GM23248 (cell line): ENCODE measurements around the gene HLCS. TPM values are rescaled to one million over a fixed set of nuclear protein-coding genes. Genes with fewer than 3 reads are reported as not detected.

Experiments used
- DNase-seq: peaks from one replicate; pipeline ENCODE4 v3.0.0-alpha.2; 2015
- H2AFZ ChIP-seq: fragments of 200-600 bp; sonication (generic); 2 replicates; pipeline ENCODE4 v1.6.1; 2016; ENCODE audit warnings: antibody characterized with exemption
- H3F3A ChIP-seq: fragments of 200-600 bp; sonication (generic); 2 replicates; pipeline ENCODE4 v1.6.1; 2016; ENCODE audit warnings: mild to moderate bottlenecking, antibody characterized with exemption, mixed run types; ENCODE audit not compliant: insufficient read depth
- H3K27ac ChIP-seq: fragments of 200-600 bp; sonication (generic); 2 replicates; pipeline ENCODE4 v1.5.1; 2016; ENCODE audit warnings: mild to moderate bottlenecking
- H3K27me3 ChIP-seq: fragments of 200-600 bp; sonication (generic); replicated peaks from 2 replicates; pipeline ENCODE4 v1.6.1; 2016; ENCODE audit warnings: mild to moderate bottlenecking; ENCODE audit not compliant: insufficient read depth
- H3K36me3 ChIP-seq: fragments of 200-600 bp; sonication (generic); 2 replicates; pipeline ENCODE4 v1.6.1; 2016; ENCODE audit warnings: low read depth, mild to moderate bottlenecking
- H3K4me1 ChIP-seq: fragments of 200-600 bp; sonication (generic); 2 replicates; pipeline ENCODE4 v1.6.1; 2016; ENCODE audit warnings: mild to moderate bottlenecking; ENCODE audit not compliant: insufficient read depth
- H3K4me2 ChIP-seq: fragments of 200-600 bp; sonication (generic); one replicate; pipeline ENCODE4 v1.6.1; 2016; ENCODE audit warnings: mild to moderate bottlenecking; ENCODE audit not compliant: unreplicated experiment
- H3K4me3 ChIP-seq: fragments of 200-600 bp; sonication (generic); 2 replicates; pipeline ENCODE4 v1.5.1; 2016; ENCODE audit warnings: mild to moderate bottlenecking
- H3K79me2 ChIP-seq: fragments of 200-600 bp; sonication (generic); 2 replicates; pipeline ENCODE4 v1.6.1; 2016; ENCODE audit warnings: mild to moderate bottlenecking; ENCODE audit not compliant: insufficient read depth
- H3K9ac ChIP-seq: fragments of 200-600 bp; sonication (generic); 2 replicates; pipeline ENCODE4 v1.6.1; 2016; ENCODE audit warnings: mild to moderate bottlenecking
- H3K9me2 ChIP-seq: fragments of 200-600 bp; sonication (generic); 2 replicates; pipeline ENCODE4 v1.6.1; 2016; ENCODE audit warnings: mixed run types, mild to moderate bottlenecking, moderate library complexity; ENCODE audit not compliant: insufficient read depth
- H3K9me3 ChIP-seq: fragments of 200-600 bp; sonication (generic); one replicate; pipeline ENCODE4 v1.6.1; 2017; ENCODE audit warnings: low read depth
- H4K20me1 ChIP-seq: fragments of 200-600 bp; sonication (generic); 2 replicates; pipeline ENCODE4 v1.6.0; 2016; ENCODE audit not compliant: insufficient read depth
- EZH2 ChIP-seq: fragments of 200-600 bp; sonication (generic); IDR thresholded peaks from 2 replicates; pipeline ENCODE4 v1.6.1; 2018; ENCODE audit warnings: antibody characterized with exemption, mild to moderate bottlenecking; ENCODE audit not compliant: insufficient read depth, poor library complexity, severe bottlenecking
- EZH2phosphoT487 ChIP-seq: fragments of 200-600 bp; sonication (generic); IDR thresholded peaks from 2 replicates; pipeline ENCODE4 v1.6.1; 2018; ENCODE audit warnings: antibody characterized with exemption, moderate library complexity, mild to moderate bottlenecking, low read depth; ENCODE audit not compliant: insufficient read depth
- WGBS, 2 experiments: methylation state at CpG; one replicate each; pipeline ENCODE4 v1.1.6; 2015 to 2017; ENCODE audit warnings: low lambda C conversion rate in 2 of 2, low coverage in 1 of 2; ENCODE audit errors: missing lambda C conversion rate in 2 of 2; 5-methylcytosine and 5-hydroxymethylcytosine counted together
- in situ Hi-C: fragments of 300-500 bp; cut with MboI; formaldehyde crosslinking; loops from 2 replicates; pipeline ENCODE4 v1.15.0; 2020
- polyA plus RNA-seq: library from polyadenylated mRNA; unstranded; fragments of >200 nt; fragmentation: Nextera tagmentation; extraction: Ambion mirVana; gene quantifications from 2 replicates; pipeline ENCODE4 v1.2.1, GENCODE V29; 2016
- total RNA-seq: library from RNA; depleted of rRNA; stranded (reverse); fragments of >200 nt; shearing (Covaris generic); gene quantifications from 2 replicates; pipeline ENCODE4 v1.2.3, GENCODE V29; 2014

The HLCS gene
- total and polyA plus RNA-seq, 2 experiments from 2014 or later = 21.4 to 42.5 TPM

GRCh38 chr21:36741506-36741905, 225.0 kb downstream of the HLCS start:
- H3K9ac ChIP-seq = no peak overlapping the region
- H3K4me2 ChIP-seq = no peak overlapping the region

GRCh38 chr21:36738489-36739126, 227.9 kb downstream of the HLCS start:
- H3K4me3 ChIP-seq = no peak overlapping the region
- no peaks in the 10 kb centered on the region for H3F3A ChIP-seq
- no peak overlapping the region for H2AFZ ChIP-seq
- TF ChIP-seq EZH2phosphoT487 = no peak
- no peak for TF ChIP-seq EZH2
- no peaks in the 10 kb centered on the region; the same call in 1 of the 2 replicates for H3K27me3 ChIP-seq
- H3K4me1 ChIP-seq = no peaks in the 10 kb centered on the region
- no peaks in the 10 kb centered on the region for H3K79me2 ChIP-seq
- WGBS, 2 experiments = 48 to 51% methylated on average over 12 of the region's 12 CpGs
- no peak overlapping the region for H3K27ac ChIP-seq
- DNase-seq = no peak
- no peaks in the 10 kb centered on the region for H4K20me1 ChIP-seq
- H3K36me3 ChIP-seq = no peaks in the 10 kb centered on the region
- H3K9me2 ChIP-seq = no peaks in the 10 kb centered on the region
- no peaks in the 10 kb centered on the region for H3K9me3 ChIP-seq
- no peak overlapping the region for H3K4me2 ChIP-seq
- in situ Hi-C loops = loop anchor here (25.0 kb wide), 1 partner anchor 101 kb away; no protein-coding TSS in a partner anchor
- H3K9ac ChIP-seq = no peak overlapping the region

More at GRCh38 chr21:36741506-36741905, 225.0 kb downstream of the HLCS start:
- Histone ChIP-seq H2AFZ (no peak overlapping the region), H3K4me3 (no peak overlapping the region), H3K27me3 (no peaks in the 10 kb centered on the region; the same call in 1 of the 2 replicates), H3K4me1 (no peaks in the 10 kb centered on the region), H3K27ac (no peak overlapping the region), H3K79me2 (no peaks in the 10 kb centered on the region), H3F3A (no peaks in the 10 kb centered on the region), H3K9me3 (no peaks in the 10 kb centered on the region), H3K9me2 (no peaks in the 10 kb centered on the region), H3K36me3 (no peaks in the 10 kb centered on the region), H4K20me1 (no peaks in the 10 kb centered on the region)
- in situ Hi-C loops = loop anchor here (25.0 kb wide), 1 partner anchor 104 kb away; no protein-coding TSS in a partner anchor
- TF ChIP-seq EZH2 = no peak
- TF ChIP-seq EZH2phosphoT487 = no peak
- no peak for DNase-seq
- 85 to 87% methylated on average over 20 to 21 of the region's 21 CpGs for WGBS, 2 experiments

- Histone ChIP-seq H3K9me2 (no peaks in the 10 kb centered on the region), H3K4me1 (no peaks in the 10 kb centered on the region), H3K27ac (no peak overlapping the region), H3K36me3 (no peaks in the 10 kb centered on the region), H3F3A (no peaks in the 10 kb centered on the region), H3K4me2 (no peak overlapping the region), H3K27me3 (peaks cover 8% of the 10 kb centered on the region; the same call in 1 of the 2 replicates), H3K9ac (no peak overlapping the region), H3K79me2 (no peaks in the 10 kb centered on the region), H3K9me3 (no peaks in the 10 kb centered on the region), H4K20me1 (no peaks in the 10 kb centered on the region), H2AFZ (no peak overlapping the region), H3K4me3 (no peak overlapping the region)
- TF ChIP-seq EZH2 (no peak), EZH2phosphoT487 (no peak)
- no peak for DNase-seq
- WGBS, 2 experiments = 53 to 57% methylated on average over 14 to 15 of the region's 15 CpGs
- in situ Hi-C loops = loop anchor here (25.0 kb wide), 1 partner anchor 99 kb away; no protein-coding TSS in a partner anchor
Observed at GRCh38 chr21:36735724-36736320, 230.6 kb downstream of the HLCS start.

- Histone ChIP-seq H4K20me1 (no peaks in the 10 kb centered on the region), H3F3A (no peaks in the 10 kb centered on the region), H3K36me3 (no peaks in the 10 kb centered on the region), H3K9ac (no peak overlapping the region), H3K79me2 (no peaks in the 10 kb centered on the region), H3K27ac (no peak overlapping the region), H3K4me2 (no peak overlapping the region), H3K4me3 (no peak overlapping the region), H2AFZ (no peak overlapping the region), H3K9me3 (no peaks in the 10 kb centered on the region), H3K4me1 (no peaks in the 10 kb centered on the region), H3K27me3 (peaks cover 14% of the 10 kb centered on the region), H3K9me2 (no peaks in the 10 kb centered on the region)
- DNase-seq = no peak
- no peak for TF ChIP-seq EZH2phosphoT487
- no peak for TF ChIP-seq EZH2
- in situ Hi-C loops = loop anchor here (25.0 kb wide), 1 partner anchor 98 kb away; no protein-coding TSS in a partner anchor
- 43 to 45% methylated on average over 3 to 4 of the region's 4 CpGs for WGBS, 2 experiments
Observed at GRCh38 chr21:36735201-36735515, 231.3 kb downstream of the HLCS start.
